ENCODE data around the gene NUDCD3. TPM values are rescaled to one million over a fixed set of nuclear protein-coding genes. Genes with fewer than 3 reads are reported as not detected.

The NUDCD3 gene
- total RNA-seq, 4 donors from 2014 or later: 44.7 to 57.3 (median 49.7) TPM

GRCh38 chr7:44366986-44367385 lies 123.5 kb downstream of the NUDCD3 start:
- Histone ChIP-seq H3K27me3 (peaks cover 0 to 5% of the 10 kb centered on the region in 2 donors), H3K9me3 (peaks cover 0 to 14% (median 0%) of the 10 kb centered on the region in 4 donors), H3K4me3 (no peak overlapping the region), H3K4me1 (no peaks in the 10 kb centered on the region), H3K27ac (no peak overlapping the region), H3K36me3 (no peaks in the 10 kb centered on the region)
- no peak for DNase-seq (ENCODE audit: low spot score in 2 of 2)
- WGBS, 2 donors: 73 to 89% methylated on average over 4 of the region's 4 CpGs
- no peak for TF ChIP-seq CTCF (IDR thresholded peaks at IDR 0.05)
- no peak for TF ChIP-seq EP300 (IDR thresholded peaks at IDR 0.05)
- no peak for TF ChIP-seq POLR2A (IDR thresholded peaks at IDR 0.05)

DNA sequence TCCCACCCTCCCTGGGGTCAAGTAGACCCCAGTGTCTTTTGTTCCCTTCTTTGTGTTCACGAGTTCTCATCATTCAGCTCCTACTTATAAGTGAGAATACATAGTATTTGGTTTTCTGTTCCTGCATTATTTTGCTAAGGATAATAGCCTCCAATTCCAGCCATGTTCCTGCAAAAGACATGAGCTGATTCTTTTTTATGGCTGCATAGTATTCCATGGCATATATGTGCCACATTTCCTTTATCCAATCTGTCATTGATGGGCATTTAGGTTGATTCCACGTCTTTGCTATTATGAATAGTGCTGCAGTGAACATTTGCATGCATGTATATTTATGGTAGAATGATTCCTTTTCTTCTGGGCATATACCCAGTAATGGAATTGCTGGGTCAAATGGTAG lies 136.8 kb downstream of the NUDCD3 start:
- H3K4me1 ChIP-seq: no peaks in the 10 kb centered on the region
- peaks cover 0 to 43% (median 0%) of the 10 kb centered on the region in 4 donors for H3K9me3 ChIP-seq
- H3K27me3 ChIP-seq: no peaks in the 10 kb centered on the region
- TF ChIP-seq CTCF (IDR thresholded peaks at IDR 0.05): no peak
- no peak for TF ChIP-seq EP300 (IDR thresholded peaks at IDR 0.05)
- no peak for TF ChIP-seq POLR2A (IDR thresholded peaks at IDR 0.05)
- no peak overlapping the region for H3K27ac ChIP-seq
- H3K36me3 ChIP-seq: no peaks in the 10 kb centered on the region
- no peak overlapping the region for H3K4me3 ChIP-seq
- no peak for DNase-seq (ENCODE audit: low spot score in 2 of 2)
- 52 to 55% methylated on average over 2 of the region's 2 CpGs for WGBS, 2 donors

- H3K27me3 ChIP-seq: no peaks in the 10 kb centered on the region
- 68 to 74% methylated on average over 8 of the region's 9 CpGs for WGBS, 2 donors
- peaks cover 0 to 22% (median 0%) of the 10 kb centered on the region in 4 donors for H3K9me3 ChIP-seq
- no peak for TF ChIP-seq EP300 (IDR thresholded peaks at IDR 0.05)
- no peak for TF ChIP-seq POLR2A (IDR thresholded peaks at IDR 0.05)
- TF ChIP-seq CTCF (IDR thresholded peaks at IDR 0.05): no peak
- no peak for DNase-seq (ENCODE audit: low spot score in 2 of 2)
- H3K36me3 ChIP-seq: no peaks in the 10 kb centered on the region
- H3K27ac ChIP-seq: no peak overlapping the region
- no peak overlapping the region for H3K4me3 ChIP-seq
- H3K4me1 ChIP-seq: no peaks in the 10 kb centered on the region
Measured at GRCh38 chr7:44348851-44349781, 141.3 kb downstream of the NUDCD3 start.

DNA sequence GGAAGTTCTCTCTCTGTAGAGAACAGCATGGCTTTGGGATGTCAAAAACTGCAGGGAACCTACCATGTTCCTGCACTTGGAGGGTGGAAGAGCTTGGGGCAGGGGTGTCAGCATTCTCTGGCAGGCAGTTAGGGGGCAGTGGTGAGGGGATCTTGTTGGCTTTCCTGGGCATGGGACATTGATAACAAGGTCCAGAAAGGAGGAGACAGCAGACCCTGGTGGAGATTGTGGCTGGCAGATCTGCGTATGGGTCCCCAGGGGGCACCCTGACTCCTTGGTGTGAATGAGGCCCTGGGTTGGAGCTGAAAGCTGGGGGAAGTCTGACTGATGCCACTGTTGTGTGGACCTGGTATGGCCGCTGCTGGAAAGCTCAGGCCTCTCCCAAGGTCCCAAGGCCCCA lies 142.2 kb downstream of the NUDCD3 start:
- no peak for TF ChIP-seq CTCF (IDR thresholded peaks at IDR 0.05)
- no peak for TF ChIP-seq EP300 (IDR thresholded peaks at IDR 0.05)
- TF ChIP-seq POLR2A (IDR thresholded peaks at IDR 0.05): no peak
- no peak for DNase-seq (ENCODE audit: low spot score in 2 of 2)
- no peaks in the 10 kb centered on the region for H3K27me3 ChIP-seq
- H3K9me3 ChIP-seq: peaks cover 0 to 20% (median 0%) of the 10 kb centered on the region in 4 donors
- no peak overlapping the region for H3K27ac ChIP-seq
- no peaks in the 10 kb centered on the region for H3K36me3 ChIP-seq
- H3K4me1 ChIP-seq: no peaks in the 10 kb centered on the region
- no peak overlapping the region for H3K4me3 ChIP-seq
- WGBS, 2 donors: 82 to 89% methylated on average over 2 of the region's 2 CpGs

DNA sequence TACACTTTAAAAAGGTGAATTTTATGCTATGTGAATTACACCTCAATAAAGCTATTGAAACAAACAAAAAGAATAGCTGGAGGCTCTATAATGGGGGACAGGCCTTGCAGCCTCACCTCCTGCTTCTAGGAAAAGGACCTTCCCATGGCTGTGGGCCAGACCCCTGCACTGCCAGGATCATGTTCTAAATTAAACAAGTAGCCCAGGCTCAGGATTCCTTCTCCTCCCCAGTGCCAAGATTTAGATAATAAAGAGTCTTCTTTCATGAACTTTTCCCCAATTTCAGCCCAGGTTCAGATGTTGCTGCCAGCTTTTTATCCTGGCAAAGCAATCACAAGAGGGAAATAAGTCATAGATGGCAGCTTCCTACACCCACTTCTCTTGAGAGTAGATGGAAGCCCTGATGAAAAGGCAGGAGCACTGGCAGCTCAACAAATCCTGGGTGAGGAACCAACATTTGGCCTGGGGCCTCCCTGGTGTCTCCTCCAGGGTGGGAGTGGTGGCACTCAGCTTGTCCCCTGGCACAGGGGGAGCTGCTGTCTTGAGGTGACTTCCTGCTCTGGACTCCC lies 142.8 kb downstream of the NUDCD3 start:
- no peaks in the 10 kb centered on the region for H3K27me3 ChIP-seq
- H3K4me3 ChIP-seq: no peak overlapping the region
- H3K4me1 ChIP-seq: no peaks in the 10 kb centered on the region
- TF ChIP-seq CTCF (IDR thresholded peaks at IDR 0.05): no peak
- TF ChIP-seq EP300 (IDR thresholded peaks at IDR 0.05): no peak
- no peak for TF ChIP-seq POLR2A (IDR thresholded peaks at IDR 0.05)
- H3K9me3 ChIP-seq: peaks cover 0 to 27% (median 0%) of the 10 kb centered on the region in 4 donors
- no peak for DNase-seq (ENCODE audit: low spot score in 2 of 2)
- H3K27ac ChIP-seq: no peak overlapping the region
- H3K36me3 ChIP-seq: no peaks in the 10 kb centered on the region
